SK-N-SH (cell line): Measurements from ENCODE around the gene MRNIP. TPM values are rescaled to one million over a fixed set of nuclear protein-coding genes. Genes with fewer than 3 reads are reported as not detected.

Experiments
- CTCF ChIA-PET: fragments of 300-600, 350-600 bp; formaldehyde crosslinking; extraction: SDS; loops from one replicate; lab custom pipeline; 2021; lab: Yijun Ruan, JAX
- POLR2A ChIA-PET: fragments of 350-600 bp; sonication (Branson Sonifier 250); formaldehyde crosslinking; extraction: SDS; loops from one replicate; lab custom pipeline; 2020; ENCODE audit warnings: antibody characterized with exemption, inconsistent platforms; lab: Yijun Ruan, JAX
- DNase-seq: peaks from one replicate; pipeline ENCODE4 v3.0.0; 2012
- H2AFZ ChIP-seq: fragments of 200-600 bp; sonication (generic); 2 replicates; pipeline ENCODE4 v1.8.1; 2016; ENCODE audit warnings: antibody characterized with exemption, mild to moderate bottlenecking, low read depth
- H3F3A ChIP-seq: fragments of 200-600 bp; sonication (generic); replicated peaks from 2 replicates; pipeline ENCODE3; 2016; ENCODE audit warnings: antibody characterized with exemption, mild to moderate bottlenecking; ENCODE audit not compliant: insufficient read depth
- H3K27ac ChIP-seq, 2 experiments: fragments of 200-500 bp in 1 of 2; fragments of 200-600 bp in 1 of 2; sonication (Bioruptor generic) in 1 of 2; sonication (generic), shearing (Covaris generic) in 1 of 2; 2 replicates each; pipeline versions ENCODE4 v1.5.1 to v1.6.1; 2014 to 2016; ENCODE audit warnings: low read depth in 2 of 2, inconsistent platforms in 1 of 2, low read length in 1 of 2, mild to moderate bottlenecking in 1 of 2, mixed read lengths in 1 of 2
- H3K27me3 ChIP-seq: fragments of 200-600 bp; sonication (generic), shearing (Covaris generic); 2 replicates; pipeline ENCODE4 v1.6.1; 2016; ENCODE audit warnings: mixed run types; ENCODE audit not compliant: insufficient read depth
- H3K36me3 ChIP-seq, 2 experiments: fragments of 200-500 bp in 1 of 2; fragments of 200-600 bp in 1 of 2; sonication (Bioruptor generic) in 1 of 2; sonication (generic) in 1 of 2; replicated peaks in 1 of 2; 2 replicates each; pipeline versions ENCODE3 to v1.5.1; 2014 to 2016; ENCODE audit warnings: low read length in 1 of 2, mild to moderate bottlenecking in 1 of 2; ENCODE audit not compliant: insufficient read depth in 2 of 2, control insufficient read depth in 1 of 2
- H3K4me1 ChIP-seq, 2 experiments: fragments of 200-500 bp in 1 of 2; fragments of 200-600 bp in 1 of 2; sonication (Bioruptor generic) in 1 of 2; sonication (generic), shearing (Covaris generic) in 1 of 2; 2 replicates each; pipeline versions ENCODE4 v1.5.1 to v1.6.1; 2014 to 2016; ENCODE audit warnings: low read depth in 1 of 2, low read length in 1 of 2, mixed run types in 1 of 2; ENCODE audit not compliant: insufficient read depth in 2 of 2, control insufficient read depth in 1 of 2
- H3K4me2 ChIP-seq: fragments of 200-600 bp; sonication (generic), shearing (Covaris generic); 2 replicates; pipeline ENCODE4 v1.6.1; 2017; ENCODE audit warnings: mixed run types
- H3K4me3 ChIP-seq, 2 experiments: fragments of 200-500 bp in 1 of 2; fragments of 200-600 bp in 1 of 2; sonication (Bioruptor generic) in 1 of 2; sonication (generic), shearing (Covaris generic) in 1 of 2; 2 replicates each; pipeline versions ENCODE4 v1.5.1 to v1.8.1; 2014 to 2016; ENCODE audit warnings: low read depth in 2 of 2, inconsistent platforms in 1 of 2, low read length in 1 of 2, mild to moderate bottlenecking in 1 of 2, mixed read lengths in 1 of 2, moderate library complexity in 1 of 2
- H3K79me2 ChIP-seq: fragments of 200-600 bp; sonication (generic); 2 replicates; pipeline ENCODE4 v1.8.1; 2017; ENCODE audit warnings: mild to moderate bottlenecking; ENCODE audit not compliant: insufficient read depth
- H3K9ac ChIP-seq: fragments of 200-600 bp; sonication (generic); 2 replicates; pipeline ENCODE4 v1.6.1; 2017; ENCODE audit warnings: mixed run types
- H3K9me2 ChIP-seq: fragments of 200-600 bp; sonication (generic); 2 replicates; pipeline ENCODE4 v1.6.1; 2017; ENCODE audit warnings: mixed run types
- H3K9me3 ChIP-seq: fragments of 200-600 bp; sonication (generic); 2 replicates; pipeline ENCODE4 v1.6.1; 2017; ENCODE audit warnings: mixed run types, mild to moderate bottlenecking, moderate library complexity
- H4K20me1 ChIP-seq: fragments of 200-600 bp; sonication (generic); 2 replicates; pipeline ENCODE4 v1.6.1; 2017; ENCODE audit warnings: mild to moderate bottlenecking, mixed run types; ENCODE audit not compliant: insufficient read depth
- CHD2 ChIP-seq: fragments of 150-350 bp; IDR thresholded peaks from 2 replicates; pipeline ENCODE4 v1.6.1; 2018; ENCODE audit warnings: low read length; ENCODE audit not compliant: partially characterized antibody
- ELF1 ChIP-seq: IDR thresholded peaks from 2 replicates; pipeline ENCODE4 v1.4.0; 2012
- EP300 ChIP-seq, 2 experiments: IDR thresholded peaks; 2 replicates each; pipeline versions ENCODE4 v1.4.0 to v1.6.1; 2012; ENCODE audit warnings: borderline replicate concordance in 1 of 2, low read depth in 1 of 2, low read length in 1 of 2
- FOSL2 ChIP-seq: IDR thresholded peaks from 2 replicates; pipeline ENCODE4 v1.4.0; 2012; ENCODE audit warnings: low read depth, mild to moderate bottlenecking, moderate library complexity, borderline replicate concordance
- GABPA ChIP-seq: IDR thresholded peaks from 2 replicates; pipeline ENCODE4 v1.4.0; 2012; ENCODE audit warnings: low read depth, mild to moderate bottlenecking
- JUND ChIP-seq: IDR thresholded peaks from 2 replicates; pipeline ENCODE4 v1.4.0; 2012
- NFIC ChIP-seq: IDR thresholded peaks from 2 replicates; pipeline ENCODE4 v1.4.0; 2012; ENCODE audit warnings: borderline replicate concordance
- NRF1 ChIP-seq: IDR thresholded peaks from 2 replicates; pipeline ENCODE4 v1.6.1; 2012; ENCODE audit warnings: low read depth, mild to moderate bottlenecking, low read length
- POLR2AphosphoS5 ChIP-seq: IDR thresholded peaks from 2 replicates; pipeline ENCODE4 v1.6.1; 2012; ENCODE audit warnings: low read depth, low read length
- RAD21 ChIP-seq: IDR thresholded peaks from 2 replicates; pipeline ENCODE4 v1.6.1; 2012; ENCODE audit warnings: mild to moderate bottlenecking, low read length
- RXRA ChIP-seq: IDR thresholded peaks from 2 replicates; pipeline ENCODE4 v1.4.0; 2012; ENCODE audit warnings: low read depth, mild to moderate bottlenecking, borderline replicate concordance
- SIN3A ChIP-seq: IDR thresholded peaks from 2 replicates; pipeline ENCODE4 v1.6.1; 2012; ENCODE audit warnings: low read depth, mild to moderate bottlenecking, low read length, moderate library complexity, borderline replicate concordance
- USF2 ChIP-seq: fragments of 150-350 bp; IDR thresholded peaks from 2 replicates; pipeline ENCODE4 v1.6.1; 2017; ENCODE audit warnings: antibody characterized with exemption, low read length, low read depth, borderline replicate concordance
- WGBS: methylation state at CpG from one replicate; pipeline ENCODE4 v1.1.6; 2017; ENCODE audit warnings: low lambda C conversion rate; 5-methylcytosine and 5-hydroxymethylcytosine counted together
- polyA plus RNA-seq, 3 experiments: library from polyadenylated mRNA; depleted of rRNA; stranded (reverse); fragments of >200 nt; gene quantifications; 2 replicates each; pipeline ENCODE4 v1.2.3, GENCODE V29; 2012
- TF ChIP-seq, protein P1 (sequence below): fragments of 150-350 bp; IDR thresholded peaks from 2 replicates; pipeline ENCODE4 v1.6.1; 2016; ENCODE audit warnings: mild to moderate bottlenecking, low read depth, low read length
- TF ChIP-seq, protein P2 (sequence below): fragments of 200-600 bp; sonication (generic); IDR thresholded peaks from 2 replicates; pipeline ENCODE4 v1.6.1; 2017; ENCODE audit warnings: antibody characterized with exemption, mild to moderate bottlenecking, moderate library complexity
- TF ChIP-seq, protein P3 (sequence below): IDR thresholded peaks from 2 replicates; pipeline ENCODE4 v1.6.1; 2012; ENCODE audit warnings: mild to moderate bottlenecking, low read depth, low read length, moderate library complexity
- TF ChIP-seq, protein P4 (sequence below): IDR thresholded peaks from 2 replicates; pipeline ENCODE4; 2012

The MRNIP gene
- polyA plus RNA-seq, 1 of the 3 experiments (the other 2 are of a cell fraction), result 32.8 TPM

GRCh38 chr5:179868541-179868940 lies 9.9 kb upstream of the MRNIP start:
- Histone ChIP-seq H3K4me1 (no peaks in the 10 kb centered on the region), H3K9me3 (no peaks in the 10 kb centered on the region), H3K79me2 (no peaks in the 10 kb centered on the region), H3K27ac (no peak overlapping the region), H3F3A (no peaks in the 10 kb centered on the region), H3K27me3 (no peaks in the 10 kb centered on the region), H3K4me2 (no peak overlapping the region), H3K9me2 (no peaks in the 10 kb centered on the region), H3K9ac (no peak overlapping the region), H4K20me1 (no peaks in the 10 kb centered on the region), H2AFZ (no peak overlapping the region), H3K36me3 (peaks cover 7 to 74% of the 10 kb centered on the region in 2 experiments), H3K4me3 (no peak overlapping the region)
- peak; percentile 14 for DNase-seq
- POLR2A ChIA-PET, result interaction anchor here (1.0 kb wide), 1 partner anchor 10 kb away, joined by 3 read pairs; the partner anchor contains the start of gene MRNIP
- 97% methylated on average over 10 of the region's 14 CpGs for WGBS
- TF ChIP-seq NFIC (no peak), NRF1 (no peak)
- TF ChIP-seq, protein P1, sequence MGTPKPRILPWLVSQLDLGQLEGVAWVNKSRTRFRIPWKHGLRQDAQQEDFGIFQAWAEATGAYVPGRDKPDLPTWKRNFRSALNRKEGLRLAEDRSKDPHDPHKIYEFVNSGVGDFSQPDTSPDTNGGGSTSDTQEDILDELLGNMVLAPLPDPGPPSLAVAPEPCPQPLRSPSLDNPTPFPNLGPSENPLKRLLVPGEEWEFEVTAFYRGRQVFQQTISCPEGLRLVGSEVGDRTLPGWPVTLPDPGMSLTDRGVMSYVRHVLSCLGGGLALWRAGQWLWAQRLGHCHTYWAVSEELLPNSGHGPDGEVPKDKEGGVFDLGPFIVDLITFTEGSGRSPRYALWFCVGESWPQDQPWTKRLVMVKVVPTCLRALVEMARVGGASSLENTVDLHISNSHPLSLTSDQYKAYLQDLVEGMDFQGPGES, result no peak
- CTCF ChIA-PET, result interaction anchor here (0.9 kb wide), 1 partner anchor 18 kb away, joined by 3 read pairs; no protein-coding TSS in a partner anchor

DNA sequence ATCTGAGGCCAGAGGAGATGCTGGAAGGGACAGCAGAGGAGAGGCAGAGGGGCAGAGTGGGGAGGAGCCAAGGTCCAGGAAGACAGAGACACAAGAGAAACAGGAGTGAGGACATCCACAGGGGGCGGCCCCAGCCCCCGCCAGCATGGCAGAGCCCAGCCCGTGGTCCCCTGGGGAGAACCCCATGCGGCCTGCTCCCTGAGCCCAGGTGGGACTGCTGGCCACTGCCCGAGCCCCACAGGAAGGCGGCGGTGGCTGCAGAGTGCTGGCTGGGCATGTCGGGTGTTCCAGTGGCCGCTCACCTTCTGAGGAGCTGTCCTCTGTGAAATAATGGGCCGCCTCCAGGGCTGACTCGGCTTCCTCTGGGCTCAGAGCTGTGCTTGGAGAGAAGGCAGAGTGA lies 8.9 kb upstream of the MRNIP start:
- ChIA-PET POLR2A (interaction anchor here (1.0 kb wide), 1 partner anchor 9 kb away, joined by 3 read pairs; the partner anchor contains the start of gene MRNIP), CTCF (interaction anchor here (1.4 kb wide), 1 partner anchor 223 kb away, joined by 4 read pairs; no protein-coding TSS in a partner anchor)
- Histone ChIP-seq H3K36me3 (peaks cover 18 to 74% of the 10 kb centered on the region in 2 experiments), H3K9me2 (no peaks in the 10 kb centered on the region), H3K4me1 (no peaks in the 10 kb centered on the region), H3K9me3 (no peaks in the 10 kb centered on the region), H3K27ac (no peak overlapping the region), H3K79me2 (no peaks in the 10 kb centered on the region), H3K27me3 (no peaks in the 10 kb centered on the region), H4K20me1 (no peaks in the 10 kb centered on the region), H3F3A (no peaks in the 10 kb centered on the region), H3K4me2 (no peak overlapping the region), H3K4me3 (no peak overlapping the region), H2AFZ (no peak overlapping the region), H3K9ac (no peak overlapping the region)
- DNase-seq, result peak; percentile 26
- 100% methylated on average over 2 of the region's 11 CpGs for WGBS
- TF ChIP-seq SIN3A (no peak), GABPA (no peak), POLR2AphosphoS5 (no peak), CHD2 (no peak), ELF1 (no peak), RXRA (no peak), NFIC (no peak), JUND (no peak), FOSL2 (no peak), EP300 (IDR thresholded peaks at IDR 0.05; ENCODE audit: borderline replicate concordance in 1 of 2, low read depth in 1 of 2, low read length in 1 of 2) (no peak), RAD21 (no peak), USF2 (no peak)
- TF ChIP-seq, protein P2, sequence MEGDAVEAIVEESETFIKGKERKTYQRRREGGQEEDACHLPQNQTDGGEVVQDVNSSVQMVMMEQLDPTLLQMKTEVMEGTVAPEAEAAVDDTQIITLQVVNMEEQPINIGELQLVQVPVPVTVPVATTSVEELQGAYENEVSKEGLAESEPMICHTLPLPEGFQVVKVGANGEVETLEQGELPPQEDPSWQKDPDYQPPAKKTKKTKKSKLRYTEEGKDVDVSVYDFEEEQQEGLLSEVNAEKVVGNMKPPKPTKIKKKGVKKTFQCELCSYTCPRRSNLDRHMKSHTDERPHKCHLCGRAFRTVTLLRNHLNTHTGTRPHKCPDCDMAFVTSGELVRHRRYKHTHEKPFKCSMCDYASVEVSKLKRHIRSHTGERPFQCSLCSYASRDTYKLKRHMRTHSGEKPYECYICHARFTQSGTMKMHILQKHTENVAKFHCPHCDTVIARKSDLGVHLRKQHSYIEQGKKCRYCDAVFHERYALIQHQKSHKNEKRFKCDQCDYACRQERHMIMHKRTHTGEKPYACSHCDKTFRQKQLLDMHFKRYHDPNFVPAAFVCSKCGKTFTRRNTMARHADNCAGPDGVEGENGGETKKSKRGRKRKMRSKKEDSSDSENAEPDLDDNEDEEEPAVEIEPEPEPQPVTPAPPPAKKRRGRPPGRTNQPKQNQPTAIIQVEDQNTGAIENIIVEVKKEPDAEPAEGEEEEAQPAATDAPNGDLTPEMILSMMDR, result no peak
- TF ChIP-seq, protein P3, sequence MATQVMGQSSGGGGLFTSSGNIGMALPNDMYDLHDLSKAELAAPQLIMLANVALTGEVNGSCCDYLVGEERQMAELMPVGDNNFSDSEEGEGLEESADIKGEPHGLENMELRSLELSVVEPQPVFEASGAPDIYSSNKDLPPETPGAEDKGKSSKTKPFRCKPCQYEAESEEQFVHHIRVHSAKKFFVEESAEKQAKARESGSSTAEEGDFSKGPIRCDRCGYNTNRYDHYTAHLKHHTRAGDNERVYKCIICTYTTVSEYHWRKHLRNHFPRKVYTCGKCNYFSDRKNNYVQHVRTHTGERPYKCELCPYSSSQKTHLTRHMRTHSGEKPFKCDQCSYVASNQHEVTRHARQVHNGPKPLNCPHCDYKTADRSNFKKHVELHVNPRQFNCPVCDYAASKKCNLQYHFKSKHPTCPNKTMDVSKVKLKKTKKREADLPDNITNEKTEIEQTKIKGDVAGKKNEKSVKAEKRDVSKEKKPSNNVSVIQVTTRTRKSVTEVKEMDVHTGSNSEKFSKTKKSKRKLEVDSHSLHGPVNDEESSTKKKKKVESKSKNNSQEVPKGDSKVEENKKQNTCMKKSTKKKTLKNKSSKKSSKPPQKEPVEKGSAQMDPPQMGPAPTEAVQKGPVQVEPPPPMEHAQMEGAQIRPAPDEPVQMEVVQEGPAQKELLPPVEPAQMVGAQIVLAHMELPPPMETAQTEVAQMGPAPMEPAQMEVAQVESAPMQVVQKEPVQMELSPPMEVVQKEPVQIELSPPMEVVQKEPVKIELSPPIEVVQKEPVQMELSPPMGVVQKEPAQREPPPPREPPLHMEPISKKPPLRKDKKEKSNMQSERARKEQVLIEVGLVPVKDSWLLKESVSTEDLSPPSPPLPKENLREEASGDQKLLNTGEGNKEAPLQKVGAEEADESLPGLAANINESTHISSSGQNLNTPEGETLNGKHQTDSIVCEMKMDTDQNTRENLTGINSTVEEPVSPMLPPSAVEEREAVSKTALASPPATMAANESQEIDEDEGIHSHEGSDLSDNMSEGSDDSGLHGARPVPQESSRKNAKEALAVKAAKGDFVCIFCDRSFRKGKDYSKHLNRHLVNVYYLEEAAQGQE, result no peak
- TF ChIP-seq, protein P1, result no peak
- TF ChIP-seq, protein P4, sequence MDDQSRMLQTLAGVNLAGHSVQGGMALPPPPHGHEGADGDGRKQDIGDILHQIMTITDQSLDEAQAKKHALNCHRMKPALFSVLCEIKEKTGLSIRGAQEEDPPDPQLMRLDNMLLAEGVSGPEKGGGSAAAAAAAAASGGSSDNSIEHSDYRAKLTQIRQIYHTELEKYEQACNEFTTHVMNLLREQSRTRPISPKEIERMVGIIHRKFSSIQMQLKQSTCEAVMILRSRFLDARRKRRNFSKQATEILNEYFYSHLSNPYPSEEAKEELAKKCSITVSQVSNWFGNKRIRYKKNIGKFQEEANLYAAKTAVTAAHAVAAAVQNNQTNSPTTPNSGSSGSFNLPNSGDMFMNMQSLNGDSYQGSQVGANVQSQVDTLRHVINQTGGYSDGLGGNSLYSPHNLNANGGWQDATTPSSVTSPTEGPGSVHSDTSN, result no peak
